ENCODE data around the gene NFIB.

The NFIB gene

GRCh38 chr9:14277761-14278160 is 36.2 kb downstream of the NFIB start:
- no peak for DNase-seq (ENCODE audit: low read depth)

GRCh38 chr9:14277244-14277643 is 36.7 kb downstream of the NFIB start:
- no peak for DNase-seq (ENCODE audit: low read depth)

GRCh38 chr9:14275331-14275730 is 38.6 kb downstream of the NFIB start:
- no peak for DNase-seq (ENCODE audit: low read depth)

GRCh38 chr9:14273696-14274121 is 40.2 kb downstream of the NFIB start:
- no peak for DNase-seq (ENCODE audit: low read depth)

GRCh38 chr9:14272927-14273528 is 40.9 kb downstream of the NFIB start:
- no peak for DNase-seq (ENCODE audit: low read depth)

- no peak for DNase-seq (ENCODE audit: low read depth)
Measured at GRCh38 chr9:14271093-14271673, 42.8 kb downstream of the NFIB start.

GRCh38 chr9:14270358-14271092 is 43.4 kb downstream of the NFIB start:
- DNase-seq (ENCODE audit: low read depth), result no peak

GRCh38 chr9:14269916-14270315 is 44.0 kb downstream of the NFIB start:
- no peak for DNase-seq (ENCODE audit: low read depth)

GRCh38 chr9:14263707-14264483 is 50.0 kb downstream of the NFIB start:
- no peak for DNase-seq (ENCODE audit: low read depth)

- no peak for DNase-seq (ENCODE audit: low read depth)
Measured at GRCh38 chr9:14262827-14263226, 51.1 kb downstream of the NFIB start.

- DNase-seq (ENCODE audit: low read depth), result no peak
Measured at GRCh38 chr9:14261616-14262015, 52.3 kb downstream of the NFIB start.

- no peak for DNase-seq (ENCODE audit: low read depth)
Measured at GRCh38 chr9:14260101-14260500, 53.8 kb downstream of the NFIB start.

- no peak for DNase-seq (ENCODE audit: low read depth)
Measured at GRCh38 chr9:14258660-14259239, 55.2 kb downstream of the NFIB start.

- DNase-seq (ENCODE audit: low read depth), result no peak
Measured at GRCh38 chr9:14258156-14258555, 55.8 kb downstream of the NFIB start.

- no peak for DNase-seq (ENCODE audit: low read depth)
Measured at GRCh38 chr9:14256588-14256987, 57.4 kb downstream of the NFIB start.

GRCh38 chr9:14251154-14252071 is 62.5 kb downstream of the NFIB start:
- no peak for DNase-seq (ENCODE audit: low read depth)

GRCh38 chr9:14250794-14251153 is 63.2 kb downstream of the NFIB start:
- no peak for DNase-seq (ENCODE audit: low read depth)

GRCh38 chr9:14249527-14249926 is 64.4 kb downstream of the NFIB start:
- DNase-seq (ENCODE audit: low read depth), result no peak

GRCh38 chr9:14248149-14248548 is 65.8 kb downstream of the NFIB start:
- no peak for DNase-seq (ENCODE audit: low read depth)

- no peak for DNase-seq (ENCODE audit: low read depth)
Measured at GRCh38 chr9:14247577-14247976, 66.4 kb downstream of the NFIB start.

GRCh38 chr9:14246951-14247350 is 67.0 kb downstream of the NFIB start:
- DNase-seq (ENCODE audit: low read depth), result no peak

Measured in stimulated activated CD8-positive, alpha-beta memory T cell treated with anti-CD3 and anti-CD28 coated beads, Interleukin-12 subunit alpha, Interleukin-12 subunit beta, amount 100 ng/mL, for 1 hour (primary cell).